K562 (cell line): ENCODE results near the gene KCNS1. TPM values are rescaled to one million over a fixed set of nuclear protein-coding genes. Genes with fewer than 3 reads are reported as not detected.

ENCODE experiments used
- ATAC-seq: fragments of 200-7000 bp; cut with Tn5 transposase; 3 replicates; pipeline ENCODE4 v1.9.1; 2020; ENCODE audit warnings: moderate library complexity
- BruUV-seq: library from RNA; stranded (reverse); fragments of 400-500 nt; replicated peaks from 2 replicates; lab custom pipeline; 2021; lab: Mats Ljungman, UMichigan
- CTCF ChIA-PET: fragments of 300-600 bp; formaldehyde crosslinking; extraction: SDS; loops from one replicate; lab custom pipeline; 2021; ENCODE audit warnings: low intra/inter-chr PET ratio; lab: Yijun Ruan, JAX
- POLR2A ChIA-PET: fragments of 300-600, 350-650 bp; sonication (Branson Sonifier 250); formaldehyde crosslinking; extraction: SDS; loops from one replicate; lab custom pipeline; 2021; ENCODE audit warnings: antibody characterized with exemption, inconsistent platforms; lab: Yijun Ruan, JAX
- DNase-seq, 4 experiments: peaks; one replicate each; pipeline versions ENCODE4 v3.0.0 to v3.0.0-alpha.2; 2011 to 2018; ENCODE audit warnings: low spot score in 3 of 4, mixed read lengths in 3 of 4; ENCODE audit errors: extremely low read depth in 1 of 4
- FAIRE-seq: peaks from 2 replicates; lab custom pipeline; 2011; peaks lifted over from hg19 to GRCh38; lab: Jason Lieb, UNC
- H2AFZ ChIP-seq: 2 replicates; pipeline ENCODE4 v1.6.0; 2011; ENCODE audit warnings: low read depth, low read length, control low read depth, inconsistent platforms
- H3K27ac ChIP-seq: fragments of 200-600 bp; 3 replicates; pipeline ENCODE4 v1.8.0; 2011; ENCODE audit warnings: low read depth, mild to moderate bottlenecking, control low read depth, inconsistent platforms, low read length, moderate library complexity, mixed read lengths; ENCODE audit errors: extremely low read depth
- H3K27me3 ChIP-seq, 2 experiments: fragments of 300-600 bp in 1 of 2; 2 replicates in 1 of 2; 3 replicates in 1 of 2; pipeline versions ENCODE4 v1.6.0 to v1.8.0; 2011; ENCODE audit warnings: inconsistent platforms in 2 of 2, low read length in 2 of 2, mild to moderate bottlenecking in 1 of 2, mixed read lengths in 1 of 2, moderate library complexity in 1 of 2; ENCODE audit not compliant: control insufficient read depth in 2 of 2, insufficient read depth in 2 of 2
- H3K36me3 ChIP-seq: fragments of 300-600 bp; 3 replicates; pipeline ENCODE4 v1.8.0; 2011; ENCODE audit warnings: mild to moderate bottlenecking, low read length, inconsistent platforms; ENCODE audit not compliant: control insufficient read depth, insufficient read depth
- H3K4me1 ChIP-seq, 2 experiments: fragments of 200-600 bp in 1 of 2; replicated peaks in 1 of 2; 2 replicates in 1 of 2; 3 replicates in 1 of 2; pipeline versions ENCODE4 v1.5.1 to v1.8.0; 2011; ENCODE audit warnings: inconsistent platforms in 2 of 2, low read length in 2 of 2, mild to moderate bottlenecking in 1 of 2, mixed read lengths in 1 of 2, moderate library complexity in 1 of 2; ENCODE audit not compliant: control insufficient read depth in 2 of 2, insufficient read depth in 2 of 2
- H3K4me2 ChIP-seq: 2 replicates; pipeline ENCODE4 v1.6.1; 2011; ENCODE audit warnings: low read length, control low read depth, inconsistent platforms, mixed read lengths; ENCODE audit not compliant: insufficient read depth
- H3K4me3 ChIP-seq: fragments of 200-600 bp; sonication (generic), shearing (Covaris generic); 2 replicates; pipeline ENCODE4 v1.5.1; 2016; ENCODE audit warnings: control low read depth, inconsistent platforms
- H3K79me2 ChIP-seq: fragments of 200-600 bp; 3 replicates; pipeline ENCODE4 v1.8.0; 2011; ENCODE audit warnings: low read length, inconsistent platforms; ENCODE audit not compliant: control insufficient read depth, insufficient read depth
- H3K9ac ChIP-seq, 2 experiments: 2 replicates each; pipeline versions ENCODE4 v1.6.0 to v1.6.1; 2011; ENCODE audit warnings: low read depth in 2 of 2, low read length in 2 of 2, control low read depth in 1 of 2, inconsistent platforms in 1 of 2, mild to moderate bottlenecking in 1 of 2, mixed read lengths in 1 of 2; ENCODE audit not compliant: insufficient read depth in 1 of 2
- H3K9me1 ChIP-seq: one replicate; pipeline ENCODE4 v1.6.0; 2011; ENCODE audit warnings: inconsistent platforms, mild to moderate bottlenecking, low read length, moderate library complexity; ENCODE audit not compliant: control insufficient read depth, insufficient read depth
- H3K9me3 ChIP-seq: replicated peaks from 2 replicates; pipeline ENCODE4 v1.5.1; 2011; ENCODE audit warnings: low read depth, low read length, inconsistent platforms; ENCODE audit not compliant: control insufficient read depth, insufficient read depth
- H4K20me1 ChIP-seq: replicated peaks from 2 replicates; pipeline ENCODE4 v1.6.1; 2011; ENCODE audit warnings: low read length, inconsistent platforms, mixed read lengths; ENCODE audit not compliant: control insufficient read depth, insufficient read depth
- GATAD2B ChIP-seq: fragments of 450-650 bp; IDR thresholded peaks from 2 replicates; pipeline ENCODE4 v1.6.1; 2017; ENCODE audit warnings: mild to moderate bottlenecking, borderline replicate concordance
- HSF4 ChIP-seq: fragments of 250-450 bp; sonication (Bioruptor Pico); IDR thresholded peaks from 2 replicates; pipeline ENCODE4 v2.1.2; 2022; ENCODE audit warnings: mild to moderate bottlenecking, moderate library complexity, borderline replicate concordance
- KLF6 ChIP-seq: fragments of 250-450 bp; sonication (Bioruptor Pico); IDR thresholded peaks from 2 replicates; pipeline ENCODE4 v1.4.0; 2020; ENCODE audit warnings: mild to moderate bottlenecking, moderate library complexity, borderline replicate concordance
- MCM5 ChIP-seq: fragments of 450-650 bp; IDR thresholded peaks from 2 replicates; pipeline ENCODE4 v1.6.1; 2016; ENCODE audit warnings: low read depth
- MTA1 ChIP-seq: fragments of 450-650 bp; IDR thresholded peaks from 2 replicates; pipeline ENCODE4 v1.6.1; 2017; ENCODE audit warnings: borderline replicate concordance
- NR1H2 ChIP-seq: sonication (generic); formaldehyde crosslinking; IDR thresholded peaks from 2 replicates; pipeline ENCODE4 v1.4.0; 2020; ENCODE audit warnings: mild to moderate bottlenecking, missing genetic modification reagents
- RBM15 ChIP-seq: fragments of 200-400 bp; formaldehyde crosslinking; IDR thresholded peaks from 2 replicates; pipeline ENCODE4 v1.6.1; 2018; ENCODE audit warnings: mild to moderate bottlenecking, low read length, moderate library complexity; ENCODE audit not compliant: insufficient read depth
- TEAD4 ChIP-seq, 2 experiments: sonication (generic) in 1 of 2; formaldehyde crosslinking in 1 of 2; IDR thresholded peaks; 2 replicates each; pipeline versions ENCODE4 v1.6.1 to v1.8.0; 2012 to 2022; ENCODE audit warnings: borderline replicate concordance in 1 of 2, inconsistent platforms in 1 of 2, low read length in 1 of 2, mild to moderate bottlenecking in 1 of 2, missing genetic modification reagents in 1 of 2
- WHSC1 ChIP-seq: IDR thresholded peaks from one replicate; pipeline ENCODE4 v1.6.1; 2012; ENCODE audit warnings: low read length, control low read depth, inconsistent platforms
- ZBTB1 ChIP-seq: sonication (generic); formaldehyde crosslinking; IDR thresholded peaks from 2 replicates; pipeline ENCODE4 v1.8.1; 2023; ENCODE audit warnings: missing genetic modification reagents, low read depth, mild to moderate bottlenecking, borderline replicate concordance
- ZNF695 ChIP-seq: fragments of 450-650 bp; formaldehyde crosslinking; IDR thresholded peaks from 2 replicates; pipeline ENCODE4 v1.4.0; 2020; ENCODE audit warnings: mild to moderate bottlenecking, moderate library complexity
- WGBS: fragments of 100-300 bp; shearing (Covaris generic); methylation state at CpG from one replicate; pipeline ENCODE4 v1.1.6; 2016; ENCODE audit warnings: low coverage, mixed read lengths; ENCODE audit not compliant: insufficient coverage; ENCODE audit errors: missing lambda C conversion rate; 5-methylcytosine and 5-hydroxymethylcytosine counted together
- in situ Hi-C: fragments of 300-500 bp; cut with MboI; formaldehyde crosslinking; loops from 4 replicates; pipeline ENCODE4 v1.15.0; 2018; ENCODE audit warnings: inconsistent platforms, mixed read lengths
- intact Hi-C: fragments of 100-400 bp; cut with micrococcal nuclease; formaldehyde crosslinking; loops from 2 replicates; pipeline ENCODE4 v1.14.2; 2022
- polyA plus RNA-seq, 8 experiments: library from polyadenylated mRNA; depleted of rRNA in 4 of 8; stranded (reverse) in 5 of 8; unstranded in 3 of 8; fragments of >200 nt; fragmentation: Nextera tagmentation in 2 of 8; fragmentation: Illumina TruSeq in 1 of 8; extraction: Ambion mirVana in 2 of 8; extraction: Trizol in 1 of 8; gene quantifications; 2 replicates each; pipeline versions ENCODE4 v1.2.1 to v1.2.3, GENCODE V29; 2011 to 2014; ENCODE audit warnings: inconsistent platforms in 1 of 8, missing spikeins in 1 of 8
- total RNA-seq, 7 experiments: library from RNA; depleted of rRNA in 6 of 7; stranded (reverse); fragments of >200 nt in 6 of 7; fragmentation: Illumina TruSeq in 2 of 7; extraction: Trizol in 2 of 7; gene quantifications; 2 replicates each; pipeline versions ENCODE4 v1.2.1 to v1.2.3, GENCODE V29; 2011 to 2021; ENCODE audit warnings: low replicate concordance in 1 of 7
- TF ChIP-seq, protein P1 (sequence below): IDR thresholded peaks from 2 replicates; pipeline ENCODE4 v1.6.1; 2011; ENCODE audit not compliant: insufficient read length; ENCODE audit errors: extremely low read depth
- TF ChIP-seq, protein P2 (sequence below): fragments of 450-650 bp; IDR thresholded peaks from 2 replicates; pipeline ENCODE4 v1.6.1; 2018; ENCODE audit not compliant: partially characterized antibody
- TF ChIP-seq, protein P3 (sequence below): fragments of 250-450 bp; sonication (Bioruptor Pico); IDR thresholded peaks from 2 replicates; pipeline ENCODE4 v1.4.0; 2020; ENCODE audit warnings: borderline replicate concordance

KCNS1 gene
- total and polyA plus RNA-seq, 9 of the 15 experiments (the other 6 are each of a cell fraction or from before 2014, with no cell fraction given), result not detected

DNA sequence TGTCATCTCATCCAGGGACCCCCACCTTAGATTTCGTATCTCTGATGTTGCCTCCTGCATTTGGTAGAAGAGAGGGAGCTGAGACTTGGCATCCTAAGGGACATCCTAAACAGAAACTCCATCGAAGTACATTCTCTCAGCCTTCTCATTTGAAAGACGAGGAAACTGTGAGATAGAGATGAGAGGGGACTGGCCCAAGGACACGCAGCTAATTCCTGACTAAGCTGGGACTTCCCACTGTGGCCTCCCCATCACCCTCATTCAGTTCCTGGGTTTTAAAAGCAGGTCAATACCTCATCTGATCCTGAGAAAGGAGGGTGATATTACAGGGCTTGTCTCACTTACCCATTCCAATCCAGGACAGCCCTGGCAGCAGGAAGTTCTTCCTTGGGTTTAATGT is 14.9 kb upstream of the KCNS1 start:
- Histone ChIP-seq H3K4me1 (peaks cover 0 to 3% of the 10 kb centered on the region in 2 experiments; a peak in 1 of 5 replicates), H3K27me3 (peaks cover 5 to 33% of the 10 kb centered on the region in 2 experiments), H3K4me2 (no peak overlapping the region), H3K27ac (no peak overlapping the region), H3K79me2 (no peaks in the 10 kb centered on the region), H4K20me1 (no peaks in the 10 kb centered on the region), H3K4me3 (no peak overlapping the region), H3K36me3 (no peaks in the 10 kb centered on the region), H3K9ac (no peak overlapping the region), H3K9me3 (no peaks in the 10 kb centered on the region), H3K9me1 (no peaks in the 10 kb centered on the region), H2AFZ (no peak overlapping the region)
- CTCF ChIA-PET, result no interaction called here
- no TSS peak for BruUV-seq
- intact Hi-C loops (no loop called here), in situ Hi-C loops (no loop called here)
- no peak for DNase-seq
- no peak for ATAC-seq
- no peak for FAIRE-seq
- 2% methylated on average over 4 of the region's 4 CpGs for WGBS
- POLR2A ChIA-PET, result interaction anchor here (0.6 to 1.3 kb wide), 4 partner anchors 9 to 191 kb away, joined by 3 to 6 read pairs (median 4); partner anchors contain the start of gene WFDC12
- no peak for TF ChIP-seq RBM15
- no peak for TF ChIP-seq TEAD4 (IDR thresholded peaks at IDR 0.05; ENCODE audit: low read length)
- no peak for TF ChIP-seq TEAD4 (CRISPR knock-in tag; IDR thresholded peaks at IDR 0.05; ENCODE audit: borderline replicate concordance)
- no peak for TF ChIP-seq KLF6 (CRISPR knock-in tag)
- TF ChIP-seq HSF4 (CRISPR knock-in tag), result no peak
- TF ChIP-seq MTA1, result no peak
- TF ChIP-seq, protein P1, sequence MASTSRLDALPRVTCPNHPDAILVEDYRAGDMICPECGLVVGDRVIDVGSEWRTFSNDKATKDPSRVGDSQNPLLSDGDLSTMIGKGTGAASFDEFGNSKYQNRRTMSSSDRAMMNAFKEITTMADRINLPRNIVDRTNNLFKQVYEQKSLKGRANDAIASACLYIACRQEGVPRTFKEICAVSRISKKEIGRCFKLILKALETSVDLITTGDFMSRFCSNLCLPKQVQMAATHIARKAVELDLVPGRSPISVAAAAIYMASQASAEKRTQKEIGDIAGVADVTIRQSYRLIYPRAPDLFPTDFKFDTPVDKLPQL, result no peak
- TF ChIP-seq, protein P2, sequence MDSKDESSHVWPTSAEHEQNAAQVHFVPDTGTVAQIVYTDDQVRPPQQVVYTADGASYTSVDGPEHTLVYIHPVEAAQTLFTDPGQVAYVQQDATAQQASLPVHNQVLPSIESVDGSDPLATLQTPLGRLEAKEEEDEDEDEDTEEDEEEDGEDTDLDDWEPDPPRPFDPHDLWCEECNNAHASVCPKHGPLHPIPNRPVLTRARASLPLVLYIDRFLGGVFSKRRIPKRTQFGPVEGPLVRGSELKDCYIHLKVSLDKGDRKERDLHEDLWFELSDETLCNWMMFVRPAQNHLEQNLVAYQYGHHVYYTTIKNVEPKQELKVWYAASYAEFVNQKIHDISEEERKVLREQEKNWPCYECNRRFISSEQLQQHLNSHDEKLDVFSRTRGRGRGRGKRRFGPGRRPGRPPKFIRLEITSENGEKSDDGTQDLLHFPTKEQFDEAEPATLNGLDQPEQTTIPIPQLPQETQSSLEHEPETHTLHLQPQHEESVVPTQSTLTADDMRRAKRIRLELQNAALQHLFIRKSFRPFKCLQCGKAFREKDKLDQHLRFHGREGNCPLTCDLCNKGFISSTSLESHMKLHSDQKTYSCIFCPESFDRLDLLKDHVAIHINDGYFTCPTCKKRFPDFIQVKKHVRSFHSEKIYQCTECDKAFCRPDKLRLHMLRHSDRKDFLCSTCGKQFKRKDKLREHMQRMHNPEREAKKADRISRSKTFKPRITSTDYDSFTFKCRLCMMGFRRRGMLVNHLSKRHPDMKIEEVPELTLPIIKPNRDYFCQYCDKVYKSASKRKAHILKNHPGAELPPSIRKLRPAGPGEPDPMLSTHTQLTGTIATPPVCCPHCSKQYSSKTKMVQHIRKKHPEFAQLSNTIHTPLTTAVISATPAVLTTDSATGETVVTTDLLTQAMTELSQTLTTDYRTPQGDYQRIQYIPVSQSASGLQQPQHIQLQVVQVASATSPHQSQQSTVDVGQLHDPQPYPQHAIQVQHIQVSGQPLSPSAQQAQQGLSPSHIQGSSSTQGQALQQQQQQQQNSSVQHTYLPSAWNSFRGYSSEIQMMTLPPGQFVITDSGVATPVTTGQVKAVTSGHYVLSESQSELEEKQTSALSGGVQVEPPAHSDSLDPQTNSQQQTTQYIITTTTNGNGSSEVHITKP, result no peak
- TF ChIP-seq ZBTB1, result no peak
- no peak for TF ChIP-seq MCM5
- TF ChIP-seq ZNF695 (CRISPR knock-in tag), result no peak
- TF ChIP-seq NR1H2 (CRISPR knock-in tag), result no peak
- TF ChIP-seq, protein P3, sequence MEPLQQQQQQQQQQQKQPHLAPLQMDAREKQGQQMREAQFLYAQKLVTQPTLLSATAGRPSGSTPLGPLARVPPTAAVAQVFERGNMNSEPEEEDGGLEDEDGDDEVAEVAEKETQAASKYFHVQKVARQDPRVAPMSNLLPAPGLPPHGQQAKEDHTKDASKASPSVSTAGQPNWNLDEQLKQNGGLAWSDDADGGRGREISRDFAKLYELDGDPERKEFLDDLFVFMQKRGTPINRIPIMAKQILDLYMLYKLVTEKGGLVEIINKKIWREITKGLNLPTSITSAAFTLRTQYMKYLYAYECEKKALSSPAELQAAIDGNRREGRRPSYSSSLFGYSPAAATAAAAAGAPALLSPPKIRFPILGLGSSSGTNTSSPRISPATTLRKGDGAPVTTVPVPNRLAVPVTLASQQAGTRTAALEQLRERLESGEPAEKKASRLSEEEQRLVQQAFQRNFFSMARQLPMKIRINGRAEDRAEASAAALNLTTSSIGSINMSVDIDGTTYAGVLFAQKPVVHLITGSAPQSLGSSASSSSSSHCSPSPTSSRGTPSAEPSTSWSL, result no peak
- no peak for TF ChIP-seq WHSC1
- TF ChIP-seq GATAD2B, result no peak
